HEK293 (cell line): Measurements from ENCODE around the gene KRT5.

Experiments used
- GFI1B ChIP-seq: fragments of 450-650 bp; formaldehyde crosslinking; IDR thresholded peaks from 2 replicates; pipeline ENCODE4 v1.5.1; 2016; ENCODE audit warnings: missing biosample characterization, missing genetic modification characterization
- TCF7L2 ChIP-seq: IDR thresholded peaks from 2 replicates; pipeline ENCODE4 v1.6.1; 2011; ENCODE audit warnings: low read depth, mild to moderate bottlenecking, inconsistent platforms, low read length, moderate library complexity, borderline replicate concordance
- TRIM28 ChIP-seq: IDR thresholded peaks from 2 replicates; pipeline ENCODE4 v1.6.1; 2011; ENCODE audit warnings: low read length, control low read depth, borderline replicate concordance
- ZNF138 ChIP-seq: fragments of 450-650 bp; formaldehyde crosslinking; IDR thresholded peaks from 2 replicates; pipeline ENCODE4 v1.5.1; 2016; ENCODE audit warnings: missing biosample characterization, missing genetic modification characterization, borderline replicate concordance
- ZNF157 ChIP-seq: fragments of 450-650 bp; formaldehyde crosslinking; IDR thresholded peaks from 2 replicates; pipeline ENCODE4 v1.5.1; 2016; ENCODE audit warnings: missing biosample characterization, missing genetic modification characterization
- ZNF324 ChIP-seq: fragments of 450-650 bp; formaldehyde crosslinking; IDR thresholded peaks from 2 replicates; pipeline ENCODE4 v1.5.1; 2016; ENCODE audit warnings: missing biosample characterization, missing genetic modification characterization
- ZNF335 ChIP-seq: fragments of 450-650 bp; formaldehyde crosslinking; conservative IDR thresholded peaks from 2 replicates; pipeline ENCODE4 v1.5.1; 2016; ENCODE audit warnings: missing biosample characterization, missing genetic modification characterization
- ZNF354C ChIP-seq: fragments of 450-650 bp; formaldehyde crosslinking; IDR thresholded peaks from 2 replicates; pipeline ENCODE4 v1.5.1; 2016; ENCODE audit warnings: missing biosample characterization, missing genetic modification characterization, low read depth, borderline replicate concordance
- ZNF404 ChIP-seq: fragments of 450-650 bp; formaldehyde crosslinking; IDR thresholded peaks from 2 replicates; pipeline ENCODE4 v1.5.1; 2017; ENCODE audit warnings: missing biosample characterization, missing genetic modification characterization
- ZNF585B ChIP-seq: fragments of 450-650 bp; formaldehyde crosslinking; IDR thresholded peaks from 2 replicates; pipeline ENCODE4 v1.5.1; 2016; ENCODE audit warnings: missing biosample characterization, missing genetic modification characterization
- TF ChIP-seq, protein P1 (sequence below): fragments of 450-650 bp; formaldehyde crosslinking; IDR thresholded peaks from 2 replicates; pipeline ENCODE4 v1.5.1; 2016; ENCODE audit warnings: missing biosample characterization, missing genetic modification characterization

DNA sequence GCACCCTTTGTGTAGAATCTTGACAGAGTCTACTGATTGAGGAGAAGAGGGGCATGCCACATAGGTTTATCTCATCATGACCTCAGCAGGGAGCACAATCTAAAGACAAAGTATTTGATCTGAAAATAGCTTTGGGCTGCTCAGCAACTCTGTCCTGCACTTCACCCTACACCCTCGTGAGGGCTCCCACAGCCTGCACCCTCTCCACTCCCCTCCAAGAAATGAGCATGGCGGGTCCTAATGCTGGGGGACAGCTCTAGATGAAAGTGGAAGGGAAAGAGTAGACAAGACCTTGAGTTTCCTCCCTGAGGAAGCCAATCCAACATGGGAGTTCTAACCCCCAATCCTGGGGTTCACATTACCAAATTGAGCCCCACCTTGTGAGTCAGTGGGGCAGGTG lies 10.7 kb upstream of the KRT5 start:
- TF ChIP-seq ZNF404 (no peak), ZNF324 (tag by site-specific recombination) (no peak), ZNF585B (tag by site-specific recombination) (no peak), ZNF335 (no peak), ZNF138 (tag by site-specific recombination) (no peak), GFI1B (tag by site-specific recombination) (no peak), ZNF354C (tag by site-specific recombination) (no peak), TCF7L2 (no peak), TRIM28 (no peak), ZNF157 (tag by site-specific recombination) (no peak)
- TF ChIP-seq, protein P1, sequence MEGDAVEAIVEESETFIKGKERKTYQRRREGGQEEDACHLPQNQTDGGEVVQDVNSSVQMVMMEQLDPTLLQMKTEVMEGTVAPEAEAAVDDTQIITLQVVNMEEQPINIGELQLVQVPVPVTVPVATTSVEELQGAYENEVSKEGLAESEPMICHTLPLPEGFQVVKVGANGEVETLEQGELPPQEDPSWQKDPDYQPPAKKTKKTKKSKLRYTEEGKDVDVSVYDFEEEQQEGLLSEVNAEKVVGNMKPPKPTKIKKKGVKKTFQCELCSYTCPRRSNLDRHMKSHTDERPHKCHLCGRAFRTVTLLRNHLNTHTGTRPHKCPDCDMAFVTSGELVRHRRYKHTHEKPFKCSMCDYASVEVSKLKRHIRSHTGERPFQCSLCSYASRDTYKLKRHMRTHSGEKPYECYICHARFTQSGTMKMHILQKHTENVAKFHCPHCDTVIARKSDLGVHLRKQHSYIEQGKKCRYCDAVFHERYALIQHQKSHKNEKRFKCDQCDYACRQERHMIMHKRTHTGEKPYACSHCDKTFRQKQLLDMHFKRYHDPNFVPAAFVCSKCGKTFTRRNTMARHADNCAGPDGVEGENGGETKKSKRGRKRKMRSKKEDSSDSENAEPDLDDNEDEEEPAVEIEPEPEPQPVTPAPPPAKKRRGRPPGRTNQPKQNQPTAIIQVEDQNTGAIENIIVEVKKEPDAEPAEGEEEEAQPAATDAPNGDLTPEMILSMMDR (tag by site-specific recombination), result no peak
